K562 (cell line): ENCODE data around the gene TNFAIP8L2. TPM values are rescaled to one million over a fixed set of nuclear protein-coding genes. Genes with fewer than 3 reads are reported as not detected.

Source experiments
- ATAC-seq: fragments of 200-7000 bp; cut with Tn5 transposase; 3 replicates; pipeline ENCODE4 v1.9.1; 2020; ENCODE audit warnings: moderate library complexity
- BruUV-seq: library from RNA; stranded (reverse); fragments of 400-500 nt; replicated peaks from 2 replicates; lab custom pipeline; 2021; lab: Mats Ljungman, UMichigan
- CTCF ChIA-PET: fragments of 300-600 bp; formaldehyde crosslinking; extraction: SDS; loops from one replicate; lab custom pipeline; 2021; ENCODE audit warnings: low intra/inter-chr PET ratio; lab: Yijun Ruan, JAX
- POLR2A ChIA-PET: fragments of 300-600, 350-650 bp; sonication (Branson Sonifier 250); formaldehyde crosslinking; extraction: SDS; loops from one replicate; lab custom pipeline; 2021; ENCODE audit warnings: antibody characterized with exemption, inconsistent platforms; lab: Yijun Ruan, JAX
- DNase-seq, 4 experiments: peaks; one replicate each; pipeline versions ENCODE4 v3.0.0 to v3.0.0-alpha.2; 2011 to 2018; ENCODE audit warnings: low spot score in 3 of 4, mixed read lengths in 3 of 4; ENCODE audit errors: extremely low read depth in 1 of 4
- FAIRE-seq: peaks from 2 replicates; lab custom pipeline; 2011; peaks lifted over from hg19 to GRCh38; lab: Jason Lieb, UNC
- H2AFZ ChIP-seq: 2 replicates; pipeline ENCODE4 v1.6.0; 2011; ENCODE audit warnings: low read depth, low read length, control low read depth, inconsistent platforms
- H3K27ac ChIP-seq: fragments of 200-600 bp; 3 replicates; pipeline ENCODE4 v1.8.0; 2011; ENCODE audit warnings: low read depth, mild to moderate bottlenecking, control low read depth, inconsistent platforms, low read length, moderate library complexity, mixed read lengths; ENCODE audit errors: extremely low read depth
- H3K27me3 ChIP-seq, 2 experiments: fragments of 300-600 bp in 1 of 2; 2 replicates in 1 of 2; 3 replicates in 1 of 2; pipeline versions ENCODE4 v1.6.0 to v1.8.0; 2011; ENCODE audit warnings: inconsistent platforms in 2 of 2, low read length in 2 of 2, mild to moderate bottlenecking in 1 of 2, mixed read lengths in 1 of 2, moderate library complexity in 1 of 2; ENCODE audit not compliant: control insufficient read depth in 2 of 2, insufficient read depth in 2 of 2
- H3K36me3 ChIP-seq: fragments of 300-600 bp; 3 replicates; pipeline ENCODE4 v1.8.0; 2011; ENCODE audit warnings: mild to moderate bottlenecking, low read length, inconsistent platforms; ENCODE audit not compliant: control insufficient read depth, insufficient read depth
- H3K4me1 ChIP-seq, 2 experiments: fragments of 200-600 bp in 1 of 2; replicated peaks in 1 of 2; 2 replicates in 1 of 2; 3 replicates in 1 of 2; pipeline versions ENCODE4 v1.5.1 to v1.8.0; 2011; ENCODE audit warnings: inconsistent platforms in 2 of 2, low read length in 2 of 2, mild to moderate bottlenecking in 1 of 2, mixed read lengths in 1 of 2, moderate library complexity in 1 of 2; ENCODE audit not compliant: control insufficient read depth in 2 of 2, insufficient read depth in 2 of 2
- H3K4me2 ChIP-seq: 2 replicates; pipeline ENCODE4 v1.6.1; 2011; ENCODE audit warnings: low read length, control low read depth, inconsistent platforms, mixed read lengths; ENCODE audit not compliant: insufficient read depth
- H3K4me3 ChIP-seq: fragments of 200-600 bp; sonication (generic), shearing (Covaris generic); 2 replicates; pipeline ENCODE4 v1.5.1; 2016; ENCODE audit warnings: control low read depth, inconsistent platforms
- H3K79me2 ChIP-seq: fragments of 200-600 bp; 3 replicates; pipeline ENCODE4 v1.8.0; 2011; ENCODE audit warnings: low read length, inconsistent platforms; ENCODE audit not compliant: control insufficient read depth, insufficient read depth
- H3K9ac ChIP-seq, 2 experiments: 2 replicates each; pipeline versions ENCODE4 v1.6.0 to v1.6.1; 2011; ENCODE audit warnings: low read depth in 2 of 2, low read length in 2 of 2, control low read depth in 1 of 2, inconsistent platforms in 1 of 2, mild to moderate bottlenecking in 1 of 2, mixed read lengths in 1 of 2; ENCODE audit not compliant: insufficient read depth in 1 of 2
- H3K9me1 ChIP-seq: one replicate; pipeline ENCODE4 v1.6.0; 2011; ENCODE audit warnings: inconsistent platforms, mild to moderate bottlenecking, low read length, moderate library complexity; ENCODE audit not compliant: control insufficient read depth, insufficient read depth
- H3K9me3 ChIP-seq: replicated peaks from 2 replicates; pipeline ENCODE4 v1.5.1; 2011; ENCODE audit warnings: low read depth, low read length, inconsistent platforms; ENCODE audit not compliant: control insufficient read depth, insufficient read depth
- H4K20me1 ChIP-seq: replicated peaks from 2 replicates; pipeline ENCODE4 v1.6.1; 2011; ENCODE audit warnings: low read length, inconsistent platforms, mixed read lengths; ENCODE audit not compliant: control insufficient read depth, insufficient read depth
- ATF1 ChIP-seq, 2 experiments: fragments of 450-650 bp in 1 of 2; IDR thresholded peaks; 2 replicates each; pipeline ENCODE4 v1.6.1; 2016; ENCODE audit warnings: missing compliant biosample characterization in 1 of 2, missing genetic modification characterization in 1 of 2
- DACH1 ChIP-seq: fragments of 450-650 bp; IDR thresholded peaks from 2 replicates; pipeline ENCODE4 v1.6.1; 2018; ENCODE audit not compliant: partially characterized antibody
- GTF2E2 ChIP-seq: fragments of 200-800 bp; sonication (Bioruptor generic); IDR thresholded peaks from 2 replicates; pipeline ENCODE4 v1.6.1; 2016; ENCODE audit warnings: missing genetic modification characterization, missing compliant biosample characterization
- HNRNPK ChIP-seq: fragments of 200-400 bp; formaldehyde crosslinking; IDR thresholded peaks from one replicate; pipeline ENCODE4 v1.6.1; 2018; ENCODE audit warnings: mild to moderate bottlenecking, low read depth, low read length; ENCODE audit not compliant: poor library complexity, severe bottlenecking
- KDM4B ChIP-seq, 2 experiments: fragments of 450-650 bp in 1 of 2; sonication (generic) in 1 of 2; IDR thresholded peaks; 2 replicates each; pipeline ENCODE4 v1.6.1; 2016 to 2017; ENCODE audit warnings: borderline replicate concordance in 2 of 2, antibody characterized with exemption in 1 of 2, low read depth in 1 of 2, mild to moderate bottlenecking in 1 of 2
- KDM5B ChIP-seq: fragments of 200-600 bp; sonication (generic); IDR thresholded peaks from 2 replicates; pipeline ENCODE4 v1.6.1; 2012; ENCODE audit warnings: low read depth, mild to moderate bottlenecking, moderate library complexity, low read length, control low read depth, inconsistent platforms; ENCODE audit not compliant: insufficient replicate concordance
- POLR2A ChIP-seq: fragments of 450-650 bp; conservative IDR thresholded peaks from 2 replicates; pipeline ENCODE4 v1.6.1; 2016
- RREB1 ChIP-seq: fragments of 250-450 bp; sonication (Bioruptor Pico); IDR thresholded peaks from 2 replicates; pipeline ENCODE4 v1.4.0; 2020
- STAG1 ChIP-seq: sonication (generic); formaldehyde crosslinking; IDR thresholded peaks from 2 replicates; pipeline ENCODE4 v1.5.0; 2020; ENCODE audit warnings: missing genetic modification reagents, borderline replicate concordance
- WGBS: fragments of 100-300 bp; shearing (Covaris generic); methylation state at CpG from one replicate; pipeline ENCODE4 v1.1.6; 2016; ENCODE audit warnings: low coverage, mixed read lengths; ENCODE audit not compliant: insufficient coverage; ENCODE audit errors: missing lambda C conversion rate; 5-methylcytosine and 5-hydroxymethylcytosine counted together
- in situ Hi-C: fragments of 300-500 bp; cut with MboI; formaldehyde crosslinking; loops from 4 replicates; pipeline ENCODE4 v1.15.0; 2018; ENCODE audit warnings: inconsistent platforms, mixed read lengths
- intact Hi-C: fragments of 100-400 bp; cut with micrococcal nuclease; formaldehyde crosslinking; loops from 2 replicates; pipeline ENCODE4 v1.14.2; 2022
- polyA plus RNA-seq, 8 experiments: library from polyadenylated mRNA; depleted of rRNA in 4 of 8; stranded (reverse) in 5 of 8; unstranded in 3 of 8; fragments of >200 nt; fragmentation: Nextera tagmentation in 2 of 8; fragmentation: Illumina TruSeq in 1 of 8; extraction: Ambion mirVana in 2 of 8; extraction: Trizol in 1 of 8; gene quantifications; 2 replicates each; pipeline versions ENCODE4 v1.2.1 to v1.2.3, GENCODE V29; 2011 to 2014; ENCODE audit warnings: inconsistent platforms in 1 of 8, missing spikeins in 1 of 8
- total RNA-seq, 7 experiments: library from RNA; depleted of rRNA in 6 of 7; stranded (reverse); fragments of >200 nt in 6 of 7; fragmentation: Illumina TruSeq in 2 of 7; extraction: Trizol in 2 of 7; gene quantifications; 2 replicates each; pipeline versions ENCODE4 v1.2.1 to v1.2.3, GENCODE V29; 2011 to 2021; ENCODE audit warnings: low replicate concordance in 1 of 7

The TNFAIP8L2 gene
- total and polyA plus RNA-seq, 9 of the 15 experiments (the other 6 are each of a cell fraction or from before 2014, with no cell fraction given) = 0.05 to 1.7 (median 0.52) TPM

- no peaks in the 10 kb centered on the region for H3K27me3 ChIP-seq
- H3K27ac ChIP-seq = no peak overlapping the region
- no TSS peak for BruUV-seq
- peaks cover 47% of the 10 kb centered on the region; the same call in 2 of the 3 replicates for H3K36me3 ChIP-seq
- CTCF ChIA-PET = no interaction called here
- H3K4me2 ChIP-seq = no peak overlapping the region
- H3K9ac ChIP-seq = no peak overlapping the region
- in situ Hi-C loops = no loop called here
- POLR2A ChIA-PET = interaction anchor here (0.6 to 1.3 kb wide), 3 partner anchors 18 to 49 kb away, joined by 4 to 5 read pairs (median 4); partner anchors contain the start of gene VPS72
- intact Hi-C loops = no loop called here
- no peak for ATAC-seq
- FAIRE-seq = no peak
- 75% methylated on average over 5 of the region's 5 CpGs for WGBS
- H3K4me1 ChIP-seq = peaks cover 7 to 10% of the 10 kb centered on the region in 2 experiments; a peak in 4 of 5 replicates
- no peak for DNase-seq
- peaks cover 11% of the 10 kb centered on the region for H3K79me2 ChIP-seq
- no peaks in the 10 kb centered on the region for H4K20me1 ChIP-seq
- no peaks in the 10 kb centered on the region for H3K9me1 ChIP-seq
- H3K4me3 ChIP-seq = no peak overlapping the region
- TF ChIP-seq ATF1 (CRISPR knock-in tag; IDR thresholded peaks at IDR 0.05) = no peak
- no peak for TF ChIP-seq ATF1 (tag; IDR thresholded peaks at IDR 0.05)
- no peaks in the 10 kb centered on the region for H3K9me3 ChIP-seq
- no peak overlapping the region for H2AFZ ChIP-seq
Measured at GRCh38 chr1:151171190-151171589, 14.7 kb downstream of the TNFAIP8L2 start.

GRCh38 chr1:151175041-151175741, 18.7 kb downstream of the TNFAIP8L2 start:
- WGBS = 76% methylated on average over 5 of the region's 6 CpGs
- DNase-seq = no peak
- POLR2A ChIA-PET = interaction anchor here (0.6 to 1.1 kb wide), 2 partner anchors 15 to 33 kb away, joined by 4 read pairs; partner anchors contain the start of gene VPS72
- in situ Hi-C loops (no loop called here), intact Hi-C loops (no loop called here)
- Histone ChIP-seq H3K27ac (no peak overlapping the region), H3K9me3 (no peaks in the 10 kb centered on the region), H3K36me3 (peaks cover 54% of the 10 kb centered on the region; the same call in 2 of the 3 replicates), H2AFZ (no peak overlapping the region), H3K4me3 (no peak overlapping the region), H3K9me1 (no peaks in the 10 kb centered on the region), H3K4me1 (no peaks in the 10 kb centered on the region; a peak in 1 of 5 replicates), H3K27me3 (no peaks in the 10 kb centered on the region), H3K4me2 (no peak overlapping the region), H3K9ac (no peak overlapping the region), H4K20me1 (no peaks in the 10 kb centered on the region), H3K79me2 (no peaks in the 10 kb centered on the region)
- FAIRE-seq = no peak
- ATAC-seq = no peak
- no TSS peak for BruUV-seq
- CTCF ChIA-PET = no interaction called here
- TF ChIP-seq RREB1 (CRISPR knock-in tag) = no peak
- TF ChIP-seq DACH1 = no peak
- no peak for TF ChIP-seq KDM4B (IDR thresholded peaks at IDR 0.05; ENCODE audit: borderline replicate concordance in 2 of 2, low read depth in 1 of 2)
- no peak for TF ChIP-seq POLR2A
- TF ChIP-seq KDM5B = no peak
- TF ChIP-seq GTF2E2 (tag) = no peak
- TF ChIP-seq HNRNPK = no peak
- TF ChIP-seq STAG1 (CRISPR knock-in tag) = no peak
